GM18519 (cell line): ENCODE results near the gene MIF.
"Not testable (repeated sequence)": the region's sequence is repeated elsewhere in the genome, so short reads cannot be mapped to it uniquely, and the experiment has no call there.

ENCODE experiments used
- ATAC-seq: cut with Tn5 transposase; IDR thresholded peaks from one replicate; pipeline ENCODE4 v1.9.1; 2021; ENCODE audit warnings: mild to moderate bottlenecking, moderate library complexity; ENCODE audit not compliant: unreplicated experiment, low FRiP score

The MIF gene

DNA sequence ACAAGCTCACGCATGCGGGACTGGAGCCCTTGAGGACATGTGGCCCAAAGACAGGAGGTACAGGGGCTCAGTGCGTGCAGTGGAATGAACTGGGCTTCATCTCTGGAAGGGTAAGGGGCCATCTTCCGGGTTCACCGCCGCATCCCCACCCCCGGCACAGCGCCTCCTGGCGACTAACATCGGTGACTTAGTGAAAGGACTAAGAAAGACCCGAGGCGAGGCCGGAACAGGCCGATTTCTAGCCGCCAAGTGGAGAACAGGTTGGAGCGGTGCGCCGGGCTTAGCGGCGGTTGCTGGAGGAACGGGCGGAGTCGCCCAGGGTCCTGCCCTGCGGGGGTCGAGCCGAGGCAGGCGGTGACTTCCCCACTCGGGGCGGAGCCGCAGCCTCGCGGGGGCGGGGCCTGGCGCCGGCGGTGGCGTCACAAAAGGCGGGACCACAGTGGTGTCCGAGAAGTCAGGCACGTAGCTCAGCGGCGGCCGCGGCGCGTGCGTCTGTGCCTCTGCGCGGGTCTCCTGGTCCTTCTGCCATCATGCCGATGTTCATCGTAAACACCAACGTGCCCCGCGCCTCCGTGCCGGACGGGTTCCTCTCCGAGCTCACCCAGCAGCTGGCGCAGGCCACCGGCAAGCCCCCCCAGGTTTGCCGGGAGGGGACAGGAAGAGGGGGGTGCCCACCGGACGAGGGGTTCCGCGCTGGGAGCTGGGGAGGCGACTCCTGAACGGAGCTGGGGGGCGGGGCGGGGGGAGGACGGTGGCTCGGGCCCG, at the start of gene MIF:
MIF (plus strand) TSS at position 439 of the 765 bp plus-strand sequence; CDS start at position 531, 92 bp downstream.
- peak; percentile 71 for ATAC-seq

- no peak for ATAC-seq
Observed at GRCh38 chr22:23844739-23845202, 49.4 kb upstream of the MIF start.

GRCh38 chr22:23845265-23846080, 48.7 kb upstream of the MIF start:
- ATAC-seq = no peak

DNA sequence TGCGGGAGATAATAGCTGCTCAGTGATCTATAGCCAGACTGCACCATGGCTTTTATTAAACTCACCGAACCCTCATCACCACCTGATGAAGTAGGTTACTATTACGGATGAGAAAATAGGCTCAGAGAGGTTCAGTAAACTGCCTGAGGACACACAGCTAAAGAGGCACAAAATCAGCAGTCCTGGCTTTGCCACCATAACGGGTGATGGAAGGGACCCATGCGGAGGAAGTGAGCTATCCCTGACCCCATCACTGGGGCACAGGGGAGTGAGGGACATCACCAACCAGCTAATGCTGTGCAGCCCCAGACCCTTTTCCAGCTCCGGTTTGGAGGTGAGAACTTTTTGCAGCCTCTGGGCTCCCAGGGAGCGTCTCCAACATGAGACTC, 48.1 kb upstream of the MIF start:
- no peak for ATAC-seq

GRCh38 chr22:23847310-23847920, 46.8 kb upstream of the MIF start:
- ATAC-seq = no peak

- ATAC-seq = no peak
Observed at GRCh38 chr22:23847991-23848864, 46.0 kb upstream of the MIF start.

- no peak for ATAC-seq
Observed at GRCh38 chr22:23849009-23850006, 44.9 kb upstream of the MIF start.

DNA sequence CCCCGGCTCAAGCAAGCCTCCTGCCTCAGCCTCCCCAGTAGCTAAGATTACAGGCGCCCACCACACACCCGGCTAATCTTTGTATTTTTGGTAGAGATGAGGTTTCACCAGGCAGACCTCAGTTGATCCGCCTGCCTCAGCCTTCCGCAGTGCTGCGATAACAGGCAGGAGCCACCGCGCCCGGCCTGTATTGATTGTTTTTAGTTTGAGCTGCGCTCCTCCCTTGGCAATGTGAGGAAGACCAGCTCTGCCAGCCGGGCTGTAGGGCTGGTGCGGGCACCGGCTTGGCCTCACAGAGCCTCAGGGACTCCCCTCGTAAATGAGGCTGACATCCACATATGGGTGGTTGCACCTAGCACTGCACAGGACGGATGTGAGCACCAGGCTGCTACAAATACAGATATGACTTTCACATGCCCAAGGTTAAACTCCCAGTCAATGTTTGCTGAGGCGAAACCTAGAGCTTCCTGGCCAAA, 44.0 kb upstream of the MIF start:
- no peak for ATAC-seq

DNA sequence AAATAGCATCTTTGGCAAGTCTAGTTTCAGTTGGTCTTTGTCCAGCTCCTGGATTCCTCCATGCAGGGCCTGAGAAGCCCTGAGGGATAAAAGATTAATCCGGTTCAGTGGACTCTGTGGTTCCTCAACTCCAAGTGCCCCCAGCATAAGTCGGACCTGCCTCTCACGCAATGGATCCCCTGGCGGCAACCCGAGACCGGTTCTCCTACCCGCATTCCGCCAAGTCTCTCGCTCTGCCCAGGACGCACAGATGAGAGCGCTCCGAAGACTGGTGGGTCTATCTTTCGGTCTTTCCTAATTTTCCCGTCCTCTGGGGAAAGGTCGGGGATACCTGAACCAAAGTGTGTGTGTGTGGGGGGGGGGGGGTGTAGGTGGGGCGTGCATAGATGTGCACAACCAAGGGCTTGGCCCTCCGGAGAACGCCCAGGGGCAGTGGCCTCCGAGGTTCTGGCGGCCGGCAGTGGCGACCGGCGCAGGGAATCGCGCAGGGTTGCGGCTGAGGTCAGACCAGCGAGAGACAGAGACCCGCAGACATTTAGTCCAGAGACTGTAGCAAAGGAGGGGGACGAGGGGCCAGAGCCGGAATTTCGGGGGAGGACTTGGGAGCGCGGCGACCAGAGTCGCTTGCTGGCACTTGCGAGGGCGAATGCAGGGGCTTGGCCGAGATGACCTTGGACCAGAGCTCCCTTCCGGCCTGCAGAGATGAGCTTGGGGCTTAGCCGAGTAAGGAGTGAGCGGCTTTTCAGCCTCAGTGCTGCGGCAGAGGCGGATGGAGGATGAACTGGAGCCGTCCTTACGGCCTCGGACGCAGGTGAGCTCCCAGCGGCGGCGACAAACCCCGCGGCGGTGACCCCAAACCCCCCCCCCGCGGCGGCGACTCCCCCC, 37.2 kb upstream of the MIF start:
- ATAC-seq = peak; percentile 19

GRCh38 chr22:23857606-23858483, 36.3 kb upstream of the MIF start, which contains the start of gene SLC2A11:
Gene SLC2A11 (plus strand): TSS chr22:23857875. CDS start chr22:23858000, 125 bp downstream.
- ATAC-seq = peak; percentile 76

- no peak for ATAC-seq
Observed at GRCh38 chr22:23858484-23858815, 35.7 kb upstream of the MIF start.

GRCh38 chr22:23859201-23859600, 35.0 kb upstream of the MIF start:
- no peak for ATAC-seq

DNA sequence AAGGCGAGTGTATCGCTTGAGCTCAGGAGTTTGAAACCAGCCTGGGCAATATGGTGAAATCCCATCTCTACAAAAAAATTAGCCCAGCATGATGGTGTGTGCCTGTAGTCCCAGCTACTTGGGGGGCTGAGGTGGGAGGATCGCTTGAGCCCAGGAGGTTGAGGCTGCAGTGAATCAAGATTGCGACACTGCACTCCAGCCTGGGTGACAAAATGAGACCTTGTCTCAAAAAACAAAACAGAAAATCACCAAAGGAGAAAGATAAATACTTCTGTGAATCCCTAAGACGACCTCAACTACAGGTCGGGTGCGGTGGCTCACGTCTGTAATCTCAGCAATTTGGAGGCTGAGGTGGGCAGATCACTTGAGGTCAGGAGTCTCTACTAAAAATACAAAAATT, 34.0 kb upstream of the MIF start:
- ATAC-seq = not testable (repeated sequence)

- no peak for ATAC-seq
Observed at GRCh38 chr22:23862103-23862502, 32.1 kb upstream of the MIF start.

- not testable (repeated sequence) for ATAC-seq
Observed at GRCh38 chr22:23864499-23865154, 29.6 kb upstream of the MIF start.

GRCh38 chr22:23868580-23868979, 25.6 kb upstream of the MIF start:
- no peak for ATAC-seq
